ENCODE data around the gene TNNT2.

TNNT2 gene

DNA sequence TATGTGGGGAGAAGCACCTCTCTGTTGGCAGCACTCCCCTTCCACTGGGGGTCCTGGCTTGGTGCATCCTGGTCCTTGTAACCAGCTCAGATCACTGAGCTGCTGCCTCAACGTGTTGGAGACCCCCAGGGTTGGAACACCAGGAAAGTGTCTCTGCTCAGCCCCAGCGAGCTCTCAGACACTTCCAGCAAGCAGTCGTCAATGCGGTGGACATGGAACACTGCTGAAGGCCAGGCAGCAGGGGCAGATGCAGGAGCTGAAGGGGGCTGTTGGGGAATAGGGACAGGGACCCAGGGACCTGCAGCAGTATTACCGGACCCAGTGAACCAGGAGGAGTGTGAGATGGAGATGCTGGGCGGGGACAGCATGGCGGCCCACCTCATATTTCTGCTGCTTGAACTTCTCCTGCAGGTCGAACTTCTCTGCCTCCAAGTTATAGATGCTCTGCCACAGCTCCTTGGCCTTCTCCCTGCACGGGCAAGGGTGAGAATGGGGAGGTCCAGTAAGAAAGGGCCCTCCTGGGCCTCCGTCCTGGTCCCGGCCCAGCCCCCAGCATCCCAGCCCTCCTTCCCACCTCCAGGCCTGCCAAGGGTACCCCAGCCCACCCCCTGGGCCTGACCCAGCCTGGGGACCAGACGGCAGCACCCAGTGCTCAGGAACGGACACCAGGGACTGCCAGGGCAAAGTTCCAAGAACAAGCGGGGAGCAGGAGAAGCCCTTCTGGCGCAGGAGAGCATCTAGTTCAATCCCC lies 16.4 kb downstream of the TNNT2 start:
- TF ChIP-seq CTCF (IDR thresholded peaks at IDR 0.05; ENCODE audit: low read depth, low read length): no peak
- no peak for DNase-seq (ENCODE audit: low read depth, low spot score)
- in situ Hi-C loops (cut with HindIII; ENCODE audit: low sequenced_read_pairs): no loop called here
- H3K4me3 ChIP-seq (ENCODE audit: low read depth, low read length): no peak overlapping the region

- in situ Hi-C loops (cut with HindIII; ENCODE audit: low sequenced_read_pairs): no loop called here
- H3K4me3 ChIP-seq (ENCODE audit: low read depth, low read length): no peak overlapping the region
- DNase-seq (ENCODE audit: low read depth, low spot score): no peak
- no peak for TF ChIP-seq CTCF (IDR thresholded peaks at IDR 0.05; ENCODE audit: low read depth, low read length)
These were observed 17.0 kb downstream of the TNNT2 start for GRCh38 chr1:201360486-201360885.

- in situ Hi-C loops (cut with HindIII; ENCODE audit: low sequenced_read_pairs): no loop called here
- no peak overlapping the region for H3K4me3 ChIP-seq (ENCODE audit: low read depth, low read length)
- DNase-seq (ENCODE audit: low read depth, low spot score): no peak
- TF ChIP-seq CTCF (IDR thresholded peaks at IDR 0.05; ENCODE audit: low read depth, low read length): no peak
These were observed 17.6 kb downstream of the TNNT2 start for GRCh38 chr1:201359873-201360210.

GRCh38 chr1:201359031-201359872 lies 18.2 kb downstream of the TNNT2 start:
- TF ChIP-seq CTCF (IDR thresholded peaks at IDR 0.05; ENCODE audit: low read depth, low read length): no peak
- no peak for DNase-seq (ENCODE audit: low read depth, low spot score)
- H3K4me3 ChIP-seq (ENCODE audit: low read depth, low read length): no peak overlapping the region
- in situ Hi-C loops (cut with HindIII; ENCODE audit: low sequenced_read_pairs): no loop called here

GRCh38 chr1:201358596-201358995 lies 18.9 kb downstream of the TNNT2 start:
- DNase-seq (ENCODE audit: low read depth, low spot score): peak; percentile 24
- in situ Hi-C loops (cut with HindIII; ENCODE audit: low sequenced_read_pairs): no loop called here
- no peak for TF ChIP-seq CTCF (IDR thresholded peaks at IDR 0.05; ENCODE audit: low read depth, low read length)
- no peak overlapping the region for H3K4me3 ChIP-seq (ENCODE audit: low read depth, low read length)

- no peak for TF ChIP-seq CTCF (IDR thresholded peaks at IDR 0.05; ENCODE audit: low read depth, low read length)
- no peak for DNase-seq (ENCODE audit: low read depth, low spot score)
- no peak overlapping the region for H3K4me3 ChIP-seq (ENCODE audit: low read depth, low read length)
- in situ Hi-C loops (cut with HindIII; ENCODE audit: low sequenced_read_pairs): no loop called here
These were observed 19.7 kb downstream of the TNNT2 start for GRCh38 chr1:201357636-201358348.

Data from astrocyte of the spinal cord (primary cell).